ENCODE results near the gene STAT3. TPM values are rescaled to one million over a fixed set of nuclear protein-coding genes. Genes with fewer than 3 reads are reported as not detected.
"Not testable (repeated sequence)": the region's sequence is repeated elsewhere in the genome, so short reads cannot be mapped to it uniquely, and the experiment has no call there.

The STAT3 gene
- total RNA-seq, 4 donors from 2014 or later, result 115 to 298 (median 171) TPM

- TF ChIP-seq POLR2A (IDR thresholded peaks at IDR 0.05), result no peak
- TF ChIP-seq CTCF (IDR thresholded peaks at IDR 0.05), result no peak
- H3K4me1 ChIP-seq, result no peaks in the 10 kb centered on the region
- no peaks in the 10 kb centered on the region for H3K27me3 ChIP-seq
- H3K36me3 ChIP-seq, result no peaks in the 10 kb centered on the region
- no peaks in the 10 kb centered on the region for H3K9me3 ChIP-seq
- H3K27ac ChIP-seq, result no peak overlapping the region
- no peak for DNase-seq
- intact Hi-C loops (cut with DNase I; ENCODE audit: low total_unique reads), result no loop called here
- H3K4me3 ChIP-seq, result no peak overlapping the region
These were observed 120.0 kb downstream of the STAT3 start for GRCh38 chr17:42268236-42268635.

DNA sequence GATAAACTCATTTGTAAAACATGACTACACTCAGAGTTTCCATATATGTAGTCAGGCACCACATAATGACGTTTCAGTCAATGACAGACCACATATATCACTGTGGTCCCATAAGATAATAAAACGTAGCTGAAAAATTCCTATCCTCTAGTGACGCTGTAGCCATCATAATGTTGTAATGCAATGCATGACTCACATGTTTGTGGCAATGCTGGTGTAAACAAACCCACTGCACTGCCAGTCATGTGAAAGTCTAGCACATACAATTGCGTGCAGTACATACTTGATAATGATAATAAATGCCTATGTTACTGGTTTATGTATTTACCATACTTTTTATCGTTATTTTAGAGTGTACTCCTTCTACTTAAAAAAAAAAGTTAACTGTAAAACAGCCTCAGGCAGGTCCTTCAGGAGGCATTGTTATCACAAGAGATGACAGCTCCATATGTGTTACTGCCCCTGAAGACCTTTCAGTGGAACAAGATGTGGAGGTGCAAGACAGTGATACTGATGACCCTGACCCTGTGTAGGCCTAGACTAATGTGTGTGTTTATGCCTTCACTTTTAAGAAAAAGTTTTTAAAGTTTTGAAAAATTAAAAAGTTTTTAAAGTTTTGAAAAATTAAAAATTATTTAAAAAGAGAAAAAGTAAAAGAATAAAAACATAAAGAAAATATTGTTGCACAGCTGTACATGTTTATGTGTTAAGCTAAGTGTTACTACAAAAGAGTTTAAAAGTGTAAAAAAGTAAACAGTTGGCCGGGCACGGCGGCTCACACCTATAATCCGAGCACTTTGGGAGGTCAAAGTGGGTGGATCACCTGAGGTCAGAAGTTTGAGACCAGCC, 121.1 kb downstream of the STAT3 start:
- no peaks in the 10 kb centered on the region for H3K36me3 ChIP-seq
- H3K27ac ChIP-seq, result no peak overlapping the region
- H3K27me3 ChIP-seq, result no peaks in the 10 kb centered on the region
- TF ChIP-seq POLR2A (IDR thresholded peaks at IDR 0.05) (no peak), CTCF (IDR thresholded peaks at IDR 0.05) (no peak)
- no peaks in the 10 kb centered on the region for H3K4me1 ChIP-seq
- intact Hi-C loops (cut with DNase I; ENCODE audit: low total_unique reads), result no loop called here
- no peak for DNase-seq
- H3K4me3 ChIP-seq, result no peak overlapping the region
- H3K9me3 ChIP-seq, result no peaks in the 10 kb centered on the region

GRCh38 chr17:42266462-42266861, 121.8 kb downstream of the STAT3 start:
- intact Hi-C loops (cut with DNase I; ENCODE audit: low total_unique reads), result no loop called here
- H3K27ac ChIP-seq, result no peak overlapping the region
- no peak overlapping the region for H3K4me3 ChIP-seq
- no peaks in the 10 kb centered on the region for H3K9me3 ChIP-seq
- DNase-seq, result no peak
- H3K4me1 ChIP-seq, result no peaks in the 10 kb centered on the region
- H3K36me3 ChIP-seq, result no peaks in the 10 kb centered on the region
- TF ChIP-seq POLR2A (IDR thresholded peaks at IDR 0.05) (no peak), CTCF (IDR thresholded peaks at IDR 0.05) (no peak)
- H3K27me3 ChIP-seq, result no peaks in the 10 kb centered on the region

DNA sequence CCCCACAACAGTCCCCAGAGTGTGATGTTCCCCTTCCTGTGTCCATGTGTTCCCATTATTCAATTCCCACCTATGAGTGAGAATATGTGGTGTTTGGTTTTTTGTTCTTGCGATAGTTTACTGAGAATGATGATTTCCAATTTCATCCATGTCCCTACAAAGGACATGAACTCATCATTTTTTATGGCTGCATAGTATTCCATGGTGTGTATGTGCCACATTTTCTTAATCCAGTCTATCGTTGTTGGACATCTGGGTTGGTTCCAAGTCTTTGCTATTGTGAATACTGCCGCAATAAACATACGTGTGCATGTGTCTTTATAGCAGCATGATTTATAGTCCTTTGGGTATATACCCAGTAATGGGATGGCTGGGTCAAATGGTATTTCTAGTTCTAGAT, 123.9 kb downstream of the STAT3 start:
- H3K36me3 ChIP-seq; DNase-seq; H3K27ac ChIP-seq; H3K4me3 ChIP-seq; H3K9me3 ChIP-seq; H3K4me1 ChIP-seq; H3K27me3 ChIP-seq; intact Hi-C loops (cut with DNase I; ENCODE audit: low total_unique reads): not testable (repeated sequence)

Other genes starting within 250 kb of the STAT3 start
- gene RAB5C, start 233.5 kb downstream of the STAT3 start, total RNA-seq, result 100 to 1,000 TPM in 1 of 4 donors, 10 to 100 TPM in 3; 51.7 to 105 (median 68.0) TPM
- gene KCNH4, start 207.3 kb downstream of the STAT3 start, total RNA-seq, result under 1 TPM in 1 of 4 donors, not detected in 3; 0.55 TPM
- gene HCRT, start 203.0 kb downstream of the STAT3 start, total RNA-seq, result 1 to 10 TPM in 1 of 4 donors, not detected in 3; 1.0 TPM
- 10 to 100 TPM in 2 of 4 donors, 1 to 10 TPM in 2; 8.2 to 26.8 (median 17.5) TPM for gene GHDC, start 193.9 kb downstream of the STAT3 start, total RNA-seq
- gene STAT5B, start 112.1 kb downstream of the STAT3 start, total RNA-seq, result 100 to 1,000 TPM in 3 of 4 donors, 10 to 100 TPM in 1; 72.1 to 187 (median 144) TPM
- 10 to 100 TPM; 30.7 to 69.2 (median 33.9) TPM for gene STAT5A, start 99.9 kb downstream of the STAT3 start, total RNA-seq
- 100 to 1,000 TPM; 204 to 520 (median 372) TPM for gene CAVIN1, start 34.8 kb upstream of the STAT3 start, total RNA-seq
- 100 to 1,000 TPM in 1 of 4 donors, 10 to 100 TPM in 3; 29.5 to 111 (median 64.5) TPM for gene ATP6V0A1, start 70.4 kb upstream of the STAT3 start, total RNA-seq
- gene NAGLU, start 147.8 kb upstream of the STAT3 start, total RNA-seq, result 10 to 100 TPM in 3 of 4 donors, 1 to 10 TPM in 1; 8.7 to 33.5 (median 25.6) TPM
- 1 to 10 TPM in 1 of 4 donors, under 1 TPM in 1, not detected in 2; 0.35 to 3.1 TPM for gene HSD17B1, start 164.5 kb upstream of the STAT3 start, total RNA-seq
- gene COASY, start 173.7 kb upstream of the STAT3 start, total RNA-seq, result 10 to 100 TPM in 3 of 4 donors, 1 to 10 TPM in 1; 2.6 to 42.6 (median 16.1) TPM
- 10 to 100 TPM in 3 of 4 donors, 1 to 10 TPM in 1; 6.9 to 50.0 (median 35.1) TPM for gene MLX, start 178.7 kb upstream of the STAT3 start, total RNA-seq
- 10 to 100 TPM in 1 of 4 donors, 1 to 10 TPM in 3; 2.8 to 16.5 (median 5.0) TPM for gene PSMC3IP, start 189.3 kb upstream of the STAT3 start, total RNA-seq
- 10 to 100 TPM; 12.6 to 72.7 (median 46.3) TPM for gene RETREG3, start 220.9 kb upstream of the STAT3 start, total RNA-seq
- gene TUBG1, start 221.2 kb upstream of the STAT3 start, total RNA-seq, result 10 to 100 TPM in 3 of 4 donors, 1 to 10 TPM in 1; 7.9 to 39.4 (median 23.9) TPM